ENCODE results near the gene GPC2.

GRCh38 chr7:100119970-100120732, 57.0 kb downstream of the GPC2 start:
- no peak for TF ChIP-seq EZH2phosphoT487 (IDR thresholded peaks at IDR 0.05; ENCODE audit: insufficient read depth, low read depth)
- TF ChIP-seq EZH2 (IDR thresholded peaks at IDR 0.05; ENCODE audit: insufficient read depth, poor library complexity, severe bottlenecking) = no peak

All from GM23248 (cell line).